GM23338 (cell line): ENCODE measurements around the gene C11orf54. TPM values are rescaled to one million over a fixed set of nuclear protein-coding genes. Genes with fewer than 3 reads are reported as not detected.

Experiments
- ATAC-seq: fragments of 200-7000 bp; cut with Tn5 transposase; 3 replicates; pipeline ENCODE4 v1.9.1; 2020
- DNase-seq: peaks from one replicate; pipeline ENCODE4 v3.0.0-alpha.2; 2015; ENCODE audit warnings: low spot score
- H2AFZ ChIP-seq: fragments of 200-600 bp; sonication (generic); 2 replicates; pipeline ENCODE4 v1.8.0; 2016; ENCODE audit warnings: antibody characterized with exemption, mild to moderate bottlenecking, moderate library complexity
- H3F3A ChIP-seq: fragments of 200-600 bp; sonication (generic); replicated peaks from 2 replicates; pipeline ENCODE4 v1.8.0; 2017; ENCODE audit warnings: antibody characterized with exemption, mixed run types, low read depth
- H3K27ac ChIP-seq: fragments of 200-600 bp; sonication (generic); 2 replicates; pipeline ENCODE4 v1.6.1; 2016; ENCODE audit warnings: low read depth
- H3K27me3 ChIP-seq: fragments of 200-600 bp; sonication (generic); 2 replicates; pipeline ENCODE4 v1.8.0; 2016; ENCODE audit warnings: mild to moderate bottlenecking, mixed run types, moderate library complexity; ENCODE audit not compliant: insufficient read depth
- H3K36me3 ChIP-seq: fragments of 200-600 bp; sonication (generic); 2 replicates; pipeline ENCODE4 v1.8.0; 2016; ENCODE audit warnings: mild to moderate bottlenecking; ENCODE audit not compliant: insufficient read depth
- H3K4me1 ChIP-seq: fragments of 200-600 bp; sonication (generic); 2 replicates; pipeline ENCODE4 v1.8.0; 2016; ENCODE audit warnings: mild to moderate bottlenecking, moderate library complexity; ENCODE audit not compliant: insufficient read depth
- H3K4me2 ChIP-seq: fragments of 200-600 bp; sonication (generic); 2 replicates; pipeline ENCODE4 v1.7.1; 2017; ENCODE audit warnings: mixed run types
- H3K4me3 ChIP-seq: fragments of 200-600 bp; sonication (generic); 2 replicates; pipeline ENCODE4 v1.6.1; 2016; ENCODE audit warnings: mixed run types
- H3K79me2 ChIP-seq: fragments of 200-600 bp; sonication (generic); replicated peaks from 2 replicates; pipeline ENCODE4 v1.8.0; 2017; ENCODE audit warnings: mild to moderate bottlenecking; ENCODE audit not compliant: insufficient read depth
- H3K9me2 ChIP-seq: fragments of 200-600 bp; sonication (generic); 2 replicates; pipeline ENCODE4 v1.8.0; 2017; ENCODE audit not compliant: insufficient read depth
- H4K20me1 ChIP-seq: fragments of 200-600 bp; sonication (generic); replicated peaks from 2 replicates; pipeline ENCODE4 v1.8.0; 2017; ENCODE audit warnings: mild to moderate bottlenecking; ENCODE audit not compliant: insufficient read depth
- H3K27ac Mint-ChIP-seq: 2 replicates; pipeline ENCODE4 v1.8.0; 2020; ENCODE audit warnings: inconsistent platforms, mild to moderate bottlenecking, moderate library complexity, mixed read lengths
- H3K27me3 Mint-ChIP-seq: 3 replicates; pipeline ENCODE4 v1.8.0; 2022; ENCODE audit warnings: low read depth, mild to moderate bottlenecking, moderate library complexity, mixed read lengths, inconsistent platforms; ENCODE audit not compliant: insufficient read depth, poor library complexity
- H3K36me3 Mint-ChIP-seq: 3 replicates; pipeline ENCODE4 v1.8.0; 2021; ENCODE audit warnings: low read depth, mild to moderate bottlenecking, inconsistent platforms, moderate library complexity, mixed read lengths
- H3K4me1 Mint-ChIP-seq: 3 replicates; pipeline ENCODE4 v1.8.0; 2020; ENCODE audit warnings: mild to moderate bottlenecking, inconsistent platforms, mixed read lengths
- H3K4me3 Mint-ChIP-seq: 3 replicates; pipeline ENCODE4 v1.8.0; 2021; ENCODE audit warnings: moderate library complexity, mild to moderate bottlenecking, inconsistent platforms, mixed read lengths
- H3K9me3 Mint-ChIP-seq: 3 replicates; pipeline ENCODE4 v1.8.0; 2020; ENCODE audit warnings: moderate library complexity, mild to moderate bottlenecking, inconsistent platforms, mixed read lengths
- CREB1 ChIP-seq: fragments of 250-450 bp; sonication (Bioruptor Pico); IDR thresholded peaks from 2 replicates; pipeline ENCODE4 v1.5.0; 2020; ENCODE audit warnings: low read depth, mild to moderate bottlenecking, moderate library complexity
- EZH2 ChIP-seq: fragments of 200-600 bp; sonication (generic); IDR thresholded peaks from one replicate; pipeline ENCODE4 v1.8.0; 2017; ENCODE audit warnings: antibody characterized with exemption, mild to moderate bottlenecking, low read depth; ENCODE audit not compliant: unreplicated experiment
- EZH2phosphoT487 ChIP-seq: fragments of 200-600 bp; sonication (generic); IDR thresholded peaks from one replicate; pipeline ENCODE4 v1.8.1; 2018; ENCODE audit warnings: antibody characterized with exemption; ENCODE audit not compliant: unreplicated experiment
- JUNB ChIP-seq: IDR thresholded peaks from one replicate; pipeline ENCODE4 v1.6.1; 2016; ENCODE audit warnings: antibody characterized with exemption; ENCODE audit not compliant: unreplicated experiment
- NANOG ChIP-seq: IDR thresholded peaks from 2 replicates; pipeline ENCODE4 v1.6.1; 2016; ENCODE audit warnings: antibody characterized with exemption, borderline replicate concordance
- POLR2AphosphoS5 ChIP-seq: IDR thresholded peaks from 2 replicates; pipeline ENCODE4 v1.6.1; 2016; ENCODE audit warnings: antibody characterized with exemption, low read depth
- STAT1 ChIP-seq: IDR thresholded peaks from one replicate; pipeline ENCODE4 v1.6.1; 2016; ENCODE audit warnings: antibody characterized with exemption; ENCODE audit not compliant: unreplicated experiment
- ZNF114 ChIP-seq: fragments of 250-450 bp; sonication (Bioruptor Pico); IDR thresholded peaks from 2 replicates; pipeline ENCODE4 v1.5.0; 2020; ENCODE audit warnings: mild to moderate bottlenecking, moderate library complexity
- ZNF331 ChIP-seq: fragments of 250-450 bp; sonication (Bioruptor Pico); IDR thresholded peaks from 2 replicates; pipeline ENCODE4 v1.5.0; 2020; ENCODE audit warnings: low read depth, mild to moderate bottlenecking, moderate library complexity
- polyA plus RNA-seq: library from polyadenylated mRNA; unstranded; fragments of >200 nt; fragmentation: Nextera tagmentation; extraction: Ambion mirVana; gene quantifications from 2 replicates; pipeline ENCODE4 v1.2.1, GENCODE V29; 2016
- total RNA-seq: library from RNA; depleted of rRNA; stranded (reverse); fragments of >200 nt; shearing (Covaris generic); gene quantifications from 2 replicates; pipeline ENCODE4 v1.2.3, GENCODE V29; 2014
- TF ChIP-seq, protein P1 (sequence below), 2 experiments: fragments of 200-600 bp in 1 of 2; sonication (generic) in 1 of 2; conservative IDR thresholded peaks; 2 replicates each; pipeline versions ENCODE4 v1.5.1 to v1.6.1; 2016 to 2017; ENCODE audit warnings: antibody characterized with exemption in 2 of 2, low read depth in 2 of 2, mild to moderate bottlenecking in 2 of 2, moderate library complexity in 1 of 2
- TF ChIP-seq, protein P2 (sequence below): IDR thresholded peaks from 2 replicates; pipeline ENCODE4 v1.6.1; 2016; ENCODE audit warnings: antibody characterized with exemption
- TF ChIP-seq, protein P3 (sequence below): IDR thresholded peaks from one replicate; pipeline ENCODE4 v1.6.1; 2018; ENCODE audit warnings: antibody characterized with exemption; ENCODE audit not compliant: unreplicated experiment
- TF ChIP-seq, protein P4 (sequence below): fragments of 250-450 bp; sonication (Bioruptor Pico); IDR thresholded peaks from 2 replicates; pipeline ENCODE4 v1.5.0; 2020; ENCODE audit warnings: mild to moderate bottlenecking, moderate library complexity

Gene C11orf54
- total and polyA plus RNA-seq, 2 experiments from 2014 or later, result 35.8 to 38.8 TPM

DNA sequence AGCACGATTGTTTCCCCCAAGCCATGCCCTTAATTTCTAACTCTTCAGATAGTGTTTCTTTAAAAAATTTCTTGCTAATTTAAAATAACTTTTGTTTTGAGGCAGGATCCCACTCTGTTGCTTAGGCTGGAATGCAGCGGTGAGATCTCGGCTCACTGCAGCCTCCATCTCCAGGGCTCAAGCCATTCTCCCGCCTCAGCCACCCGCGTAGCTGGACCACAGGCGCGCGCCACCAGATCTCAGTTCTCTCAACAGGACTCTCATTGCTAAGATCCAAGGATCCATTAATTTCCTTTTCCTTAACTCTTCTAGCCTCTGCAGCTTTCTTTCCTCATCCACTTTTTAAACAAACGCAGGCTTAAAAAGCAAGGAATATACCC lies 42.3 kb downstream of the C11orf54 start:
- no peak for DNase-seq
- Histone ChIP-seq H3K4me3 (peak overlapping the region; percentile 93), H3F3A (no peaks in the 10 kb centered on the region), H3K4me1 (peaks cover 16% of the 10 kb centered on the region), H3K4me2 (peak overlapping the region; percentile 97), H3K79me2 (peaks cover 51% of the 10 kb centered on the region), H3K27ac (peak overlapping the region; percentile 43; the same call in 1 of the 2 replicates), H3K36me3 (peaks cover 12% of the 10 kb centered on the region; the same call in 1 of the 2 replicates), H2AFZ (no peak overlapping the region), H4K20me1 (peaks cover 38% of the 10 kb centered on the region), H3K27me3 (no peaks in the 10 kb centered on the region), H3K9me2 (no peaks in the 10 kb centered on the region)
- Mint-ChIP-seq H3K27me3 (peaks cover 4% of the 10 kb centered on the region), H3K4me3 (peak overlapping the region; percentile 92), H3K4me1 (peaks cover 20% of the 10 kb centered on the region), H3K9me3 (peaks cover 5% of the 10 kb centered on the region; the same call in 2 of the 3 replicates), H3K36me3 (peaks cover 40% of the 10 kb centered on the region), H3K27ac (peak overlapping the region; percentile 93)
- TF ChIP-seq ZNF331 (CRISPR knock-in tag) (no peak), ZNF114 (CRISPR knock-in tag) (no peak), EZH2phosphoT487 (no peak), NANOG (no peak), STAT1 (no peak), JUNB (no peak), EZH2 (no peak), POLR2AphosphoS5 (no peak), CREB1 (CRISPR knock-in tag) (no peak)
- TF ChIP-seq, protein P1, sequence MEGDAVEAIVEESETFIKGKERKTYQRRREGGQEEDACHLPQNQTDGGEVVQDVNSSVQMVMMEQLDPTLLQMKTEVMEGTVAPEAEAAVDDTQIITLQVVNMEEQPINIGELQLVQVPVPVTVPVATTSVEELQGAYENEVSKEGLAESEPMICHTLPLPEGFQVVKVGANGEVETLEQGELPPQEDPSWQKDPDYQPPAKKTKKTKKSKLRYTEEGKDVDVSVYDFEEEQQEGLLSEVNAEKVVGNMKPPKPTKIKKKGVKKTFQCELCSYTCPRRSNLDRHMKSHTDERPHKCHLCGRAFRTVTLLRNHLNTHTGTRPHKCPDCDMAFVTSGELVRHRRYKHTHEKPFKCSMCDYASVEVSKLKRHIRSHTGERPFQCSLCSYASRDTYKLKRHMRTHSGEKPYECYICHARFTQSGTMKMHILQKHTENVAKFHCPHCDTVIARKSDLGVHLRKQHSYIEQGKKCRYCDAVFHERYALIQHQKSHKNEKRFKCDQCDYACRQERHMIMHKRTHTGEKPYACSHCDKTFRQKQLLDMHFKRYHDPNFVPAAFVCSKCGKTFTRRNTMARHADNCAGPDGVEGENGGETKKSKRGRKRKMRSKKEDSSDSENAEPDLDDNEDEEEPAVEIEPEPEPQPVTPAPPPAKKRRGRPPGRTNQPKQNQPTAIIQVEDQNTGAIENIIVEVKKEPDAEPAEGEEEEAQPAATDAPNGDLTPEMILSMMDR (conservative IDR thresholded peaks at IDR 0.05; ENCODE audit: low read depth in 2 of 2), result no peak
- TF ChIP-seq, protein P2, sequence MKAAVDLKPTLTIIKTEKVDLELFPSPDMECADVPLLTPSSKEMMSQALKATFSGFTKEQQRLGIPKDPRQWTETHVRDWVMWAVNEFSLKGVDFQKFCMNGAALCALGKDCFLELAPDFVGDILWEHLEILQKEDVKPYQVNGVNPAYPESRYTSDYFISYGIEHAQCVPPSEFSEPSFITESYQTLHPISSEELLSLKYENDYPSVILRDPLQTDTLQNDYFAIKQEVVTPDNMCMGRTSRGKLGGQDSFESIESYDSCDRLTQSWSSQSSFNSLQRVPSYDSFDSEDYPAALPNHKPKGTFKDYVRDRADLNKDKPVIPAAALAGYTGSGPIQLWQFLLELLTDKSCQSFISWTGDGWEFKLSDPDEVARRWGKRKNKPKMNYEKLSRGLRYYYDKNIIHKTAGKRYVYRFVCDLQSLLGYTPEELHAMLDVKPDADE, result no peak
- TF ChIP-seq, protein P3, sequence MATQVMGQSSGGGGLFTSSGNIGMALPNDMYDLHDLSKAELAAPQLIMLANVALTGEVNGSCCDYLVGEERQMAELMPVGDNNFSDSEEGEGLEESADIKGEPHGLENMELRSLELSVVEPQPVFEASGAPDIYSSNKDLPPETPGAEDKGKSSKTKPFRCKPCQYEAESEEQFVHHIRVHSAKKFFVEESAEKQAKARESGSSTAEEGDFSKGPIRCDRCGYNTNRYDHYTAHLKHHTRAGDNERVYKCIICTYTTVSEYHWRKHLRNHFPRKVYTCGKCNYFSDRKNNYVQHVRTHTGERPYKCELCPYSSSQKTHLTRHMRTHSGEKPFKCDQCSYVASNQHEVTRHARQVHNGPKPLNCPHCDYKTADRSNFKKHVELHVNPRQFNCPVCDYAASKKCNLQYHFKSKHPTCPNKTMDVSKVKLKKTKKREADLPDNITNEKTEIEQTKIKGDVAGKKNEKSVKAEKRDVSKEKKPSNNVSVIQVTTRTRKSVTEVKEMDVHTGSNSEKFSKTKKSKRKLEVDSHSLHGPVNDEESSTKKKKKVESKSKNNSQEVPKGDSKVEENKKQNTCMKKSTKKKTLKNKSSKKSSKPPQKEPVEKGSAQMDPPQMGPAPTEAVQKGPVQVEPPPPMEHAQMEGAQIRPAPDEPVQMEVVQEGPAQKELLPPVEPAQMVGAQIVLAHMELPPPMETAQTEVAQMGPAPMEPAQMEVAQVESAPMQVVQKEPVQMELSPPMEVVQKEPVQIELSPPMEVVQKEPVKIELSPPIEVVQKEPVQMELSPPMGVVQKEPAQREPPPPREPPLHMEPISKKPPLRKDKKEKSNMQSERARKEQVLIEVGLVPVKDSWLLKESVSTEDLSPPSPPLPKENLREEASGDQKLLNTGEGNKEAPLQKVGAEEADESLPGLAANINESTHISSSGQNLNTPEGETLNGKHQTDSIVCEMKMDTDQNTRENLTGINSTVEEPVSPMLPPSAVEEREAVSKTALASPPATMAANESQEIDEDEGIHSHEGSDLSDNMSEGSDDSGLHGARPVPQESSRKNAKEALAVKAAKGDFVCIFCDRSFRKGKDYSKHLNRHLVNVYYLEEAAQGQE, result no peak
- TF ChIP-seq, protein P4, sequence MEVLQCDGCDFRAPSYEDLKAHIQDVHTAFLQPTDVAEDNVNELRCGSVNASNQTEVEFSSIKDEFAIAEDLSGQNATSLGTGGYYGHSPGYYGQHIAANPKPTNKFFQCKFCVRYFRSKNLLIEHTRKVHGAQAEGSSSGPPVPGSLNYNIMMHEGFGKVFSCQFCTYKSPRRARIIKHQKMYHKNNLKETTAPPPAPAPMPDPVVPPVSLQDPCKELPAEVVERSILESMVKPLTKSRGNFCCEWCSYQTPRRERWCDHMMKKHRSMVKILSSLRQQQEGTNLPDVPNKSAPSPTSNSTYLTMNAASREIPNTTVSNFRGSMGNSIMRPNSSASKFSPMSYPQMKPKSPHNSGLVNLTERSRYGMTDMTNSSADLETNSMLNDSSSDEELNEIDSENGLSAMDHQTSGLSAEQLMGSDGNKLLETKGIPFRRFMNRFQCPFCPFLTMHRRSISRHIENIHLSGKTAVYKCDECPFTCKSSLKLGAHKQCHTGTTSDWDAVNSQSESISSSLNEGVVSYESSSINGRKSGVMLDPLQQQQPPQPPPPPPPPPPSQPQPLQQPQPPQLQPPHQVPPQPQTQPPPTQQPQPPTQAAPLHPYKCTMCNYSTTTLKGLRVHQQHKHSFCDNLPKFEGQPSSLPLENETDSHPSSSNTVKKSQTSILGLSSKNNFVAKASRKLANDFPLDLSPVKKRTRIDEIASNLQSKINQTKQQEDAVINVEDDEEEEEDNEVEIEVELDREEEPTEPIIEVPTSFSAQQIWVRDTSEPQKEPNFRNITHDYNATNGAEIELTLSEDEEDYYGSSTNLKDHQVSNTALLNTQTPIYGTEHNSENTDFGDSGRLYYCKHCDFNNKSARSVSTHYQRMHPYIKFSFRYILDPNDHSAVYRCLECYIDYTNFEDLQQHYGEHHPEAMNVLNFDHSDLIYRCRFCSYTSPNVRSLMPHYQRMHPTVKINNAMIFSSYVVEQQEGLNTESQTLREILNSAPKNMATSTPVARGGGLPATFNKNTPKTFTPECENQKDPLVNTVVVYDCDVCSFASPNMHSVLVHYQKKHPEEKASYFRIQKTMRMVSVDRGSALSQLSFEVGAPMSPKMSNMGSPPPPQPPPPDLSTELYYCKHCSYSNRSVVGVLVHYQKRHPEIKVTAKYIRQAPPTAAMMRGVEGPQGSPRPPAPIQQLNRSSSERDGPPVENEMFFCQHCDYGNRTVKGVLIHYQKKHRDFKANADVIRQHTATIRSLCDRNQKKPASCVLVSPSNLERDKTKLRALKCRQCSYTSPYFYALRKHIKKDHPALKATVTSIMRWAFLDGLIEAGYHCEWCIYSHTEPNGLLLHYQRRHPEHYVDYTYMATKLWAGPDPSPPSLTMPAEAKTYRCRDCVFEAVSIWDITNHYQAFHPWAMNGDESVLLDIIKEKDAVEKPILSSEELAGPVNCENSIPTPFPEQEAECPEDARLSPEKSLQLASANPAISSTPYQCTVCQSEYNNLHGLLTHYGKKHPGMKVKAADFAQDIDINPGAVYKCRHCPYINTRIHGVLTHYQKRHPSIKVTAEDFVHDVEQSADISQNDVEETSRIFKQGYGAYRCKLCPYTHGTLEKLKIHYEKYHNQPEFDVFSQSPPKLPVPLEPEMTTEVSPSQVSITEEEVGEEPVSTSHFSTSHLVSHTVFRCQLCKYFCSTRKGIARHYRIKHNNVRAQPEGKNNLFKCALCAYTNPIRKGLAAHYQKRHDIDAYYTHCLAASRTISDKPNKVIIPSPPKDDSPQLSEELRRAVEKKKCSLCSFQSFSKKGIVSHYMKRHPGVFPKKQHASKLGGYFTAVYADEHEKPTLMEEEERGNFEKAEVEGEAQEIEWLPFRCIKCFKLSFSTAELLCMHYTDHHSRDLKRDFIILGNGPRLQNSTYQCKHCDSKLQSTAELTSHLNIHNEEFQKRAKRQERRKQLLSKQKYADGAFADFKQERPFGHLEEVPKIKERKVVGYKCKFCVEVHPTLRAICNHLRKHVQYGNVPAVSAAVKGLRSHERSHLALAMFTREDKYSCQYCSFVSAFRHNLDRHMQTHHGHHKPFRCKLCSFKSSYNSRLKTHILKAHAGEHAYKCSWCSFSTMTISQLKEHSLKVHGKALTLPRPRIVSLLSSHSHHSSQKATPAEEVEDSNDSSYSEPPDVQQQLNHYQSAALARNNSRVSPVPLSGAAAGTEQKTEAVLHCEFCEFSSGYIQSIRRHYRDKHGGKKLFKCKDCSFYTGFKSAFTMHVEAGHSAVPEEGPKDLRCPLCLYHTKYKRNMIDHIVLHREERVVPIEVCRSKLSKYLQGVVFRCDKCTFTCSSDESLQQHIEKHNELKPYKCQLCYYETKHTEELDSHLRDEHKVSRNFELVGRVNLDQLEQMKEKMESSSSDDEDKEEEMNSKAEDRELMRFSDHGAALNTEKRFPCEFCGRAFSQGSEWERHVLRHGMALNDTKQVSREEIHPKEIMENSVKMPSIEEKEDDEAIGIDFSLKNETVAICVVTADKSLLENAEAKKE (CRISPR knock-in tag), result no peak
- peak; percentile 52 for ATAC-seq
